Chondrocyte (in vitro differentiated cells): ENCODE results near the gene CCDC160. TPM values are rescaled to one million over a fixed set of nuclear protein-coding genes. Genes with fewer than 3 reads are reported as not detected.

Source experiments
- DNase-seq: peaks from one replicate; pipeline ENCODE4 v3.0.0; 2021; ENCODE audit warnings: mixed read lengths, low spot score
- H3K27ac Mint-ChIP-seq: one replicate; pipeline ENCODE4 v1.8.0; 2021; ENCODE audit warnings: mild to moderate bottlenecking, moderate library complexity, mixed read lengths; ENCODE audit not compliant: unreplicated experiment
- H3K27me3 Mint-ChIP-seq: 2 replicates; pipeline ENCODE4 v1.8.0; 2021; ENCODE audit warnings: low read depth, mixed read lengths
- H3K36me3 Mint-ChIP-seq: 2 replicates; pipeline ENCODE4 v1.8.0; 2021; ENCODE audit warnings: low read depth, mixed read lengths
- H3K4me1 Mint-ChIP-seq: 2 replicates; pipeline ENCODE4 v1.8.0; 2021; ENCODE audit warnings: low read depth, mild to moderate bottlenecking, mixed read lengths
- H3K4me3 Mint-ChIP-seq: one replicate; pipeline ENCODE4 v1.8.0; 2021; ENCODE audit warnings: mild to moderate bottlenecking, moderate library complexity, mixed read lengths; ENCODE audit not compliant: unreplicated experiment
- H3K9me3 Mint-ChIP-seq: 2 replicates; pipeline ENCODE4 v1.8.0; 2021; ENCODE audit warnings: low read depth, mixed read lengths
- CTCF ChIP-seq: fragments of 200-600 bp; sonication (generic); IDR thresholded peaks from 2 replicates; pipeline ENCODE4 v1.5.0; 2021; ENCODE audit warnings: antibody characterized with exemption, mild to moderate bottlenecking, moderate library complexity
- long read RNA-seq: library from polyadenylated mRNA; stranded (forward); transcript quantifications from one replicate; pipeline ENCODE4 v2.0.0, GENCODE V29; 2021
- total RNA-seq: library from RNA; stranded (reverse); gene quantifications from 3 replicates; pipeline ENCODE4 v1.2.1, GENCODE V29; 2021

Gene CCDC160
- total RNA-seq, result 0.70 to 1.6 TPM (median 0.87 TPM) in 3 replicates
- long read RNA-seq, transcript CCDC160-201 (2 exons, 1,299 nt), result major isoform, 6 of 7 reads
- long read RNA-seq, partial matches to known transcripts, result 0 of 7 reads
- long read RNA-seq, other reads (novel, unspliced or antisense), result 1 of 7 reads

- no peak for TF ChIP-seq CTCF
- Mint-ChIP-seq H3K27me3 (no peaks in the 10 kb centered on the region), H3K9me3 (no peaks in the 10 kb centered on the region), H3K27ac (no peak within 1 kb of the TSS), H3K4me3 (peak within 1 kb of the TSS; percentile 73), H3K4me1 (peaks cover 38% of the 10 kb centered on the region), H3K36me3 (no peaks in the 10 kb centered on the region)
- peak; percentile 91 for DNase-seq
These were observed at the start of gene CCDC160 for GRCh38 chrX:134236626-134237614. CCDC160 (plus strand) TSS chrX:134237182; CDS start chrX:134244801, 7,619 bp downstream.

DNA sequence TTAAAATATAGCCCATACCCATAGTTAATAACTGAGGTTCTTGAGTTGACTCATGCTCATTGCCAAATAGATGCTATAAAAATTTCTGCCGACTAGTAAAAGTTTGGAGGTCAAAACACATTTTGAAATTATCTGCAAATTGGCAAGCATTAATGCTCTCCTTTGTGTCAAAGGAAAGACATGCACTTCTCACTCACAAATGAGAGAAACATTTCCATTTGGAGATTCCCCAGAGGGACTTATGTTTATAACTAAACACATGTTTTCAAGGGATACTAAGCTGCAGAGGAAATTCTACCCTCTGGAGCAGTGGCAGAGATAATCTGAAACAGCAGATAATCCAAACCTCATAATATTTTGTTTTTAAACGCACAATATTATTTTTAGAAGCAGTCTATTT is 45.7 kb upstream of the CCDC160 start:
- Mint-ChIP-seq H3K27ac (no peak overlapping the region), H3K36me3 (no peaks in the 10 kb centered on the region), H3K4me3 (no peak overlapping the region), H3K9me3 (peaks cover 2% of the 10 kb centered on the region), H3K27me3 (peaks cover 13% of the 10 kb centered on the region), H3K4me1 (peaks cover 8% of the 10 kb centered on the region)
- DNase-seq, result no peak
- no peak for TF ChIP-seq CTCF

GRCh38 chrX:134194915-134195314 is 42.1 kb upstream of the CCDC160 start:
- peaks cover 5% of the 10 kb centered on the region for H3K27me3 Mint-ChIP-seq
- no peak for DNase-seq
- no peak overlapping the region for H3K4me3 Mint-ChIP-seq
- no peak overlapping the region for H3K27ac Mint-ChIP-seq
- peaks cover 10% of the 10 kb centered on the region for H3K9me3 Mint-ChIP-seq
- H3K36me3 Mint-ChIP-seq, result no peaks in the 10 kb centered on the region
- H3K4me1 Mint-ChIP-seq, result no peaks in the 10 kb centered on the region
- no peak for TF ChIP-seq CTCF

GRCh38 chrX:134202561-134202960 is 34.4 kb upstream of the CCDC160 start:
- no peak overlapping the region for H3K4me3 Mint-ChIP-seq
- no peaks in the 10 kb centered on the region for H3K27me3 Mint-ChIP-seq
- H3K27ac Mint-ChIP-seq, result no peak overlapping the region
- no peak for DNase-seq
- H3K9me3 Mint-ChIP-seq, result peaks cover 14% of the 10 kb centered on the region
- H3K4me1 Mint-ChIP-seq, result peaks cover 6% of the 10 kb centered on the region
- no peaks in the 10 kb centered on the region for H3K36me3 Mint-ChIP-seq
- TF ChIP-seq CTCF, result no peak

DNA sequence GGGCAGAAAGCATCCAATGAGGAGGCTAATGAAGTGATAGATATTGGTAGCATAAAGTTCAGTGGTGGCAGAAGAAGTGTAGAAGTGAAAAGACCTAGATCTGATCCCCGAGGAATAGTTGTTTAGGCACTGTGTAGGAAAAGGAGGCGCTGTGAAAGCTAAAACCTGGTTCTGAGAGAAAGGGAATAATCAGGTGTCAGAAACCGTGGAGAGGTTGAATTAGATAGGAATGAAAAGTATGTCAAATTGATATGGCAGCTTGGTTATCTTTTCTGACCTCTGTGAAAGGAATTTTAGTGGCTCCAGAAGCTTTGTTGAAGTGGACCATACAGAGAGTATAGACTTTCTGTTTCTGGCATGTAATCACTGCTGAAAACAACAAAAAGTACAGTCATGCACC is 30.8 kb upstream of the CCDC160 start:
- DNase-seq, result no peak
- H3K9me3 Mint-ChIP-seq, result peaks cover 20% of the 10 kb centered on the region
- TF ChIP-seq CTCF, result no peak
- H3K27ac Mint-ChIP-seq, result no peak overlapping the region
- peaks cover 6% of the 10 kb centered on the region for H3K4me1 Mint-ChIP-seq
- H3K27me3 Mint-ChIP-seq, result no peaks in the 10 kb centered on the region
- H3K36me3 Mint-ChIP-seq, result peaks cover 4% of the 10 kb centered on the region
- H3K4me3 Mint-ChIP-seq, result no peak overlapping the region
